Measurements from ENCODE around the gene ACTR10. TPM values are rescaled to one million over a fixed set of nuclear protein-coding genes. Genes with fewer than 3 reads are reported as not detected.

ACTR10 gene
- total RNA-seq, 2 experiments from 2014 or later, result 30.3 to 36.5 TPM

DNA sequence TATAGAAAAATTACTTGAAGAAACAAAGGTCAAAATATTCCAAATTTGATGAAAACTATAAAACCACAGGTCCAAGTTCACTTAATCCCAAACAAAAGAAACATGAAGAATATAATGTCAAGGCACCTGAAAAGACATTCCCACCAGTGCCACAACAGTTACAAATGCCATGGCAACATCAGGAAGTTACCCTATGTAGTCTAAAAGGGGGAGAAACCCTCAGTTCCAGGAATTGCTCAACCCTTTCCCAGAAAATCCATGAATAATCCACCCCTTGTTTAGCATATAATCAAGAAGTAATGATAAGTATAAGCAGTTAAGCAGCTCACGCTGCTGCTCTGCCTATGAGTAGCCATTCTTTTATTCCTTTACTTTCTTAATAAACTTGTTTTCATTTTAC is 3.8 kb upstream of the ACTR10 start:
- CTCF ChIA-PET, result interaction anchor here (1.3 kb wide), 1 partner anchor 199 kb away, joined by 3 read pairs; the partner anchor contains the start of gene TOMM20L
- ATAC-seq, result no peak
- Mint-ChIP-seq H3K27ac (no peak overlapping the region), H3K4me1 (ENCODE audit: low read depth) (peaks cover 20% of the 10 kb centered on the region), H3K4me3 (no peak overlapping the region), H3K36me3 (ENCODE audit: low read depth) (no peaks in the 10 kb centered on the region), H3K27me3 (no peaks in the 10 kb centered on the region), H3K9me3 (no peaks in the 10 kb centered on the region)
- no peak for DNase-seq
- intact Hi-C loops (cut with micrococcal nuclease), result no loop called here
- POLR2A ChIA-PET, result no interaction called here
- TF ChIP-seq, protein P1, sequence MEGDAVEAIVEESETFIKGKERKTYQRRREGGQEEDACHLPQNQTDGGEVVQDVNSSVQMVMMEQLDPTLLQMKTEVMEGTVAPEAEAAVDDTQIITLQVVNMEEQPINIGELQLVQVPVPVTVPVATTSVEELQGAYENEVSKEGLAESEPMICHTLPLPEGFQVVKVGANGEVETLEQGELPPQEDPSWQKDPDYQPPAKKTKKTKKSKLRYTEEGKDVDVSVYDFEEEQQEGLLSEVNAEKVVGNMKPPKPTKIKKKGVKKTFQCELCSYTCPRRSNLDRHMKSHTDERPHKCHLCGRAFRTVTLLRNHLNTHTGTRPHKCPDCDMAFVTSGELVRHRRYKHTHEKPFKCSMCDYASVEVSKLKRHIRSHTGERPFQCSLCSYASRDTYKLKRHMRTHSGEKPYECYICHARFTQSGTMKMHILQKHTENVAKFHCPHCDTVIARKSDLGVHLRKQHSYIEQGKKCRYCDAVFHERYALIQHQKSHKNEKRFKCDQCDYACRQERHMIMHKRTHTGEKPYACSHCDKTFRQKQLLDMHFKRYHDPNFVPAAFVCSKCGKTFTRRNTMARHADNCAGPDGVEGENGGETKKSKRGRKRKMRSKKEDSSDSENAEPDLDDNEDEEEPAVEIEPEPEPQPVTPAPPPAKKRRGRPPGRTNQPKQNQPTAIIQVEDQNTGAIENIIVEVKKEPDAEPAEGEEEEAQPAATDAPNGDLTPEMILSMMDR (IDR thresholded peaks at IDR 0.05), result no peak

DNA sequence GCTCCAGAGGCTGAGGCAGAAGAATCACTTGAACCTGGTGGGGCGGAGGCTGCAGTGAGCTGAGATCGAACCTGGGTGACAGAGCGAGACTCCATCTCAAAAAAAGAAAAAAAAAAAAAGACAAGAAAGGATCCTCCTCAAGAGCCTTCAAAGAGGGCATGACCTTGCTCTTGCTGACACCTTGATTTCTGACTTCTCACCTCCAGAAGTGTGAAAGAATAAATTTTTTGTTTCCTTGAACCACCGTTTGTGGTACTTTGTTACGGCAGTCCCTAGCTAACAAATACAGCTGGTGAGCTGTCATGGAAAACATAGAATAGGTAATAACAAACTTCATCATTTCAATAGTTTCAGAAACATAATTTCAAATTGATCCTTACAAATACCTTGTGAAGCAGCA is 1.9 kb upstream of the ACTR10 start:
- Mint-ChIP-seq H3K4me1 (ENCODE audit: low read depth) (peaks cover 28% of the 10 kb centered on the region), H3K27ac (peak overlapping the region; percentile 36), H3K4me3 (no peak overlapping the region), H3K27me3 (no peaks in the 10 kb centered on the region), H3K9me3 (no peaks in the 10 kb centered on the region), H3K36me3 (ENCODE audit: low read depth) (no peaks in the 10 kb centered on the region)
- POLR2A ChIA-PET, result interaction anchor here (1.7 kb wide), 1 partner anchor 47 kb away, joined by 5 read pairs; the partner anchor contains the start of gene PSMA3
- TF ChIP-seq, protein P1 (IDR thresholded peaks at IDR 0.05), result no peak
- ATAC-seq (no peak), DNase-seq (no peak)
- intact Hi-C loops (cut with micrococcal nuclease), result no loop called here
- CTCF ChIA-PET, result no interaction called here

DNA sequence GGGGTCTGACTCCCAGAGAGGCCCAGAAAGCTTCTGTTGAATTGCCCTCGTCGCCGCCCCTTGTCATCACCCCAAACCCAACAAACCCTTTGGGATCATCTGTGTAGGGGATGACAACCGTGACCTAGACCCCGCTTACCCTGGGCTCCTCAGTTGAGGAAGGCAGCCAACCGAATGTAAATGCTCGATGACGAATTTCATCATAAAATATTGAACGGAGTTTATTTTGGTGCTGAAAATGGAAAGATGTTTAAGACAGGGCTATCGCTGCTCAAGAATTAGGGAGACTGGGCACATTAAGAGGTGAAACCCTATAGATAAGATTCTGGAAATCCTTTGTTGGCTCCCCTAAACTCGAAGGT is 512 bp downstream of the ACTR10 start:
- peak overlapping the region; percentile 93 for H3K4me3 Mint-ChIP-seq
- peaks cover 28% of the 10 kb centered on the region for H3K4me1 Mint-ChIP-seq (ENCODE audit: low read depth)
- H3K27ac Mint-ChIP-seq, result peak overlapping the region; percentile 93
- ATAC-seq, result peak; percentile 11
- TF ChIP-seq, protein P1 (IDR thresholded peaks at IDR 0.05), result no peak
- no peak for DNase-seq
- H3K27me3 Mint-ChIP-seq, result no peaks in the 10 kb centered on the region
- H3K9me3 Mint-ChIP-seq, result no peaks in the 10 kb centered on the region
- H3K36me3 Mint-ChIP-seq (ENCODE audit: low read depth), result peaks cover 6% of the 10 kb centered on the region
- ChIA-PET CTCF (interaction anchor here (1.2 to 1.6 kb wide), 2 partner anchors 17 to 40 kb away, joined by 3 to 4 read pairs; no protein-coding TSS in a partner anchor), POLR2A (interaction anchor here (0.7 to 1.5 kb wide), 5 partner anchors 8 to 227 kb away, joined by 3 to 5 read pairs (median 3); partner anchors contain the start of genes KIAA0586 and TIMM9)
- intact Hi-C loops (cut with micrococcal nuclease), result loop anchor here (5.0 kb wide), 1 partner anchor 42 kb away; the partner anchor contains the start of gene PSMA3

DNA sequence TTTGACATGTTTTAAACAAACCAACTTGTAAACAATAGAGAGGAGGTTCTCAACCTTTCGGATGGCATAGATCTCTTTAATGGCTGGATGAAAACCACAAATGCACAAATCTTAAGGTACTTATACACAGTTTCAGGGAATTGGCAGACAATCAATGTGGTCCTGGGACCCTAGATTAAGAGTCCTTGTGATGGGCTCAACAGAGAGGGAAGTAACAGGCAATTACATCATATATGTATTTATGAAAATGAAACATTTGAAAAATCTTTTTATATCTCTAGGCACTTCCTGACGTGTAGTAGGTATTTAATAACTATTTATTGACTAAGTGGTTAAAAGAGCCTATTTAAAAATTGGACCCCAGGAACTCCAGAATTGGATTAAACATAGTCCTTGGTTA is 897 bp downstream of the ACTR10 start:
- intact Hi-C loops (cut with micrococcal nuclease), result loop anchor here (5.0 kb wide), 1 partner anchor 41 kb away; the partner anchor contains the start of gene PSMA3
- peaks cover 6% of the 10 kb centered on the region for H3K36me3 Mint-ChIP-seq (ENCODE audit: low read depth)
- POLR2A ChIA-PET, result interaction anchor here (1.1 kb wide), 1 partner anchor 24 kb away, joined by 3 read pairs; no protein-coding TSS in a partner anchor
- TF ChIP-seq, protein P1 (IDR thresholded peaks at IDR 0.05), result no peak
- no peaks in the 10 kb centered on the region for H3K27me3 Mint-ChIP-seq
- H3K9me3 Mint-ChIP-seq, result no peaks in the 10 kb centered on the region
- peak overlapping the region; percentile 93 for H3K4me3 Mint-ChIP-seq
- ATAC-seq (no peak), DNase-seq (no peak)
- H3K4me1 Mint-ChIP-seq (ENCODE audit: low read depth), result peaks cover 28% of the 10 kb centered on the region
- peak overlapping the region; percentile 93 for H3K27ac Mint-ChIP-seq
- CTCF ChIA-PET, result interaction anchor here (1.6 kb wide), 1 partner anchor 17 kb away, joined by 4 read pairs; no protein-coding TSS in a partner anchor

DNA sequence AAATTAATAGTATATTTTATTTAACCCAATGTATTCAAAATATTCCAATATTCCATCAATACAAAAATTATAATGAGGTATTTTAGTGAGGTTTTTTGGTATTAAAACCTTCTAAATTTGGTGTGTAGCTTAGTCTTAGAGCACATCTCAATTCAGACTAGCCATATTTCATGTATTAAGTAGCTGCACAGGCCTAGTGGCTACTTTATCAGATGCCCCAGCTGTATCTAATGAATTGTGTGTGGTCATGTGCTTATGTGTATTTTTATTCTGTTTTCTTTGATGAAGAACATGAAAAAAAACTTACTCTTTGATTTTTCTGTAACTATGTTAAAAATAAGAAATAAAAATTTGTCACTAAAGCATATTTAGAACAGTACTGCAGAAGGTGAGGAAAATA is 13.2 kb downstream of the ACTR10 start:
- Mint-ChIP-seq H3K4me3 (no peak overlapping the region), H3K27me3 (no peaks in the 10 kb centered on the region), H3K4me1 (ENCODE audit: low read depth) (peaks cover 2% of the 10 kb centered on the region), H3K36me3 (ENCODE audit: low read depth) (peaks cover 25% of the 10 kb centered on the region), H3K9me3 (no peaks in the 10 kb centered on the region), H3K27ac (no peak overlapping the region)
- TF ChIP-seq, protein P1 (IDR thresholded peaks at IDR 0.05), result no peak
- intact Hi-C loops (cut with micrococcal nuclease), result no loop called here
- CTCF ChIA-PET, result interaction anchor here (1.6 kb wide), 1 partner anchor 9 kb away, joined by 4 read pairs; no protein-coding TSS in a partner anchor
- ATAC-seq, result no peak
- POLR2A ChIA-PET, result no interaction called here
- DNase-seq, result no peak

All from activated CD8-positive, alpha-beta T cell treated with anti-CD3 and anti-CD28 coated beads for 36 hours (primary cell).